ENCODE measurements around the gene SNTG2. TPM values are rescaled to one million over a fixed set of nuclear protein-coding genes. Genes with fewer than 3 reads are reported as not detected.

SNTG2 gene
- total RNA-seq, 1 experiment from 2014 or later: not detected

DNA sequence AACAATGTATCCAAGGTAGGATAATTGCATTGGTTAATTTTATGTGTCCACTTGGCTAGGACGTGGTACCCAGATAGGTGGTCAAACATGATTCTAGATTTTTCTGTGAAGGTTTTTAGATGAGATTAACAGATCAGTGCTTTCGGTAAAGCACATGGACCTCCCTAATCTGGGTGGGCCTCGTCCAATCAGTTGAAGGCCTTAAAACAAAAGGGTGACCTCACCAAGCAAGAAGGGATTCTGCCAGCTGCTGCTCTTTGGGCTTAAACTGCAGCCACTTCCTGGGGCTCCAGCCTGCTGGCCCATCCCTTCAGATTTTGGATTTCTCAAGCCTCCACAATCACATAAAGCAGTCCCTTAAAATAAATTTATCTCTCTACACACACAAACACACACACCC lies 236.5 kb downstream of the SNTG2 start:
- BruUV-seq (replicated peaks): no TSS peak
- POLR2A ChIA-PET: no interaction called here
- no peak overlapping the region for H3K27ac Mint-ChIP-seq (ENCODE audit: unreplicated experiment)
- CTCF ChIA-PET: no interaction called here
- no peaks in the 10 kb centered on the region for H3K27me3 Mint-ChIP-seq (ENCODE audit: insufficient read depth, unreplicated experiment)
- no peaks in the 10 kb centered on the region for H3K4me1 Mint-ChIP-seq (ENCODE audit: low read depth, unreplicated experiment)
- no peak overlapping the region for H3K4me3 ChIP-seq (ENCODE audit: low read depth, low read length)
- H3K9me3 Mint-ChIP-seq (ENCODE audit: unreplicated experiment): peaks cover 35% of the 10 kb centered on the region
- H3K4me3 Mint-ChIP-seq (ENCODE audit: unreplicated experiment): no peak overlapping the region
- H3K27me3 ChIP-seq (replicated peaks; ENCODE audit: control insufficient read depth, insufficient read depth, low read length): no peaks in the 10 kb centered on the region
- no peaks in the 10 kb centered on the region for H3K36me3 ChIP-seq (ENCODE audit: control insufficient read depth, insufficient read depth, low read length)
- intact Hi-C loops (cut with micrococcal nuclease; ENCODE audit: unreplicated experiment): no loop called here
- DNase-seq: no peak
- no peaks in the 10 kb centered on the region for H3K36me3 Mint-ChIP-seq (ENCODE audit: insufficient read depth, unreplicated experiment)
- no peaks in the 10 kb centered on the region for H3K4me1 ChIP-seq
- TF ChIP-seq, protein P1, sequence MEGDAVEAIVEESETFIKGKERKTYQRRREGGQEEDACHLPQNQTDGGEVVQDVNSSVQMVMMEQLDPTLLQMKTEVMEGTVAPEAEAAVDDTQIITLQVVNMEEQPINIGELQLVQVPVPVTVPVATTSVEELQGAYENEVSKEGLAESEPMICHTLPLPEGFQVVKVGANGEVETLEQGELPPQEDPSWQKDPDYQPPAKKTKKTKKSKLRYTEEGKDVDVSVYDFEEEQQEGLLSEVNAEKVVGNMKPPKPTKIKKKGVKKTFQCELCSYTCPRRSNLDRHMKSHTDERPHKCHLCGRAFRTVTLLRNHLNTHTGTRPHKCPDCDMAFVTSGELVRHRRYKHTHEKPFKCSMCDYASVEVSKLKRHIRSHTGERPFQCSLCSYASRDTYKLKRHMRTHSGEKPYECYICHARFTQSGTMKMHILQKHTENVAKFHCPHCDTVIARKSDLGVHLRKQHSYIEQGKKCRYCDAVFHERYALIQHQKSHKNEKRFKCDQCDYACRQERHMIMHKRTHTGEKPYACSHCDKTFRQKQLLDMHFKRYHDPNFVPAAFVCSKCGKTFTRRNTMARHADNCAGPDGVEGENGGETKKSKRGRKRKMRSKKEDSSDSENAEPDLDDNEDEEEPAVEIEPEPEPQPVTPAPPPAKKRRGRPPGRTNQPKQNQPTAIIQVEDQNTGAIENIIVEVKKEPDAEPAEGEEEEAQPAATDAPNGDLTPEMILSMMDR (IDR thresholded peaks at IDR 0.05; ENCODE audit: insufficient read depth in 1 of 2, low read depth in 1 of 2, low read length in 1 of 2, severe bottlenecking in 1 of 2, unreplicated experiment in 1 of 2): no peak
- H3K9me3 ChIP-seq: no peaks in the 10 kb centered on the region; the same call in 1 of the 2 replicates

DNA sequence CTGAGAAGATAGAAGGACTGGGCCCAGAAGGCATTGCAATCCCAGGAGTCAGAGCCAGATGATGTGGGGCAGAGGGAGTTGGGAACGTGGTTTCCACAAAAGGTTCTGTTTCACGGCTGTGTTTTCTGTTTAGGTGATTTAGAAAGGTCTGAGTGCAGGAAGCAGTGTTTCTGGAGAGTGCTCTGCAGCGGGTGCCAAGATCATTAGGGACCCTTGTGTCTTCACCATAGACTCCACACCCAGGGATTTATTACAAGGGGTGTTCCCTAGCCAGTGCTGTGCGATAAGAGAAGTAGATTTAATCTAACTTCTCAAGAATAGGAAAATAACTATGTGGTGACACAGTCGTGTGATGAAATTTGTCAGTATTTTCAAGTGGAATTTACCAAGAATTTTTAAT lies 241.5 kb downstream of the SNTG2 start:
- H3K27me3 Mint-ChIP-seq (ENCODE audit: insufficient read depth, unreplicated experiment): no peaks in the 10 kb centered on the region
- POLR2A ChIA-PET: no interaction called here
- no peaks in the 10 kb centered on the region for H3K4me1 Mint-ChIP-seq (ENCODE audit: low read depth, unreplicated experiment)
- BruUV-seq (replicated peaks): no TSS peak
- H3K36me3 Mint-ChIP-seq (ENCODE audit: insufficient read depth, unreplicated experiment): no peaks in the 10 kb centered on the region
- no peaks in the 10 kb centered on the region for H3K27me3 ChIP-seq (replicated peaks; ENCODE audit: control insufficient read depth, insufficient read depth, low read length)
- intact Hi-C loops (cut with micrococcal nuclease; ENCODE audit: unreplicated experiment): no loop called here
- no peak for DNase-seq
- H3K4me1 ChIP-seq: no peaks in the 10 kb centered on the region
- no peak overlapping the region for H3K27ac Mint-ChIP-seq (ENCODE audit: unreplicated experiment)
- no peak overlapping the region for H3K4me3 Mint-ChIP-seq (ENCODE audit: unreplicated experiment)
- TF ChIP-seq, protein P1 (IDR thresholded peaks at IDR 0.05; ENCODE audit: insufficient read depth in 1 of 2, low read depth in 1 of 2, low read length in 1 of 2, severe bottlenecking in 1 of 2, unreplicated experiment in 1 of 2): no peak
- peaks cover 22% of the 10 kb centered on the region for H3K9me3 Mint-ChIP-seq (ENCODE audit: unreplicated experiment)
- H3K9me3 ChIP-seq: no peaks in the 10 kb centered on the region; the same call in 1 of the 2 replicates
- H3K4me3 ChIP-seq (ENCODE audit: low read depth, low read length): no peak overlapping the region
- CTCF ChIA-PET: no interaction called here
- no peaks in the 10 kb centered on the region for H3K36me3 ChIP-seq (ENCODE audit: control insufficient read depth, insufficient read depth, low read length)

GRCh38 chr2:1193801-1194200 lies 243.2 kb downstream of the SNTG2 start:
- CTCF ChIA-PET: no interaction called here
- Mint-ChIP-seq H3K36me3 (ENCODE audit: insufficient read depth, unreplicated experiment) (no peaks in the 10 kb centered on the region), H3K27ac (ENCODE audit: unreplicated experiment) (no peak overlapping the region), H3K27me3 (ENCODE audit: insufficient read depth, unreplicated experiment) (no peaks in the 10 kb centered on the region), H3K4me3 (ENCODE audit: unreplicated experiment) (no peak overlapping the region), H3K9me3 (ENCODE audit: unreplicated experiment) (peaks cover 24% of the 10 kb centered on the region), H3K4me1 (ENCODE audit: low read depth, unreplicated experiment) (no peaks in the 10 kb centered on the region)
- DNase-seq: no peak
- POLR2A ChIA-PET: no interaction called here
- Histone ChIP-seq H3K4me3 (ENCODE audit: low read depth, low read length) (no peak overlapping the region), H3K36me3 (ENCODE audit: control insufficient read depth, insufficient read depth, low read length) (no peaks in the 10 kb centered on the region), H3K4me1 (no peaks in the 10 kb centered on the region), H3K27me3 (replicated peaks; ENCODE audit: control insufficient read depth, insufficient read depth, low read length) (no peaks in the 10 kb centered on the region), H3K9me3 (no peaks in the 10 kb centered on the region; the same call in 1 of the 2 replicates)
- intact Hi-C loops (cut with micrococcal nuclease; ENCODE audit: unreplicated experiment): no loop called here
- BruUV-seq (replicated peaks): no TSS peak
- TF ChIP-seq, protein P1 (IDR thresholded peaks at IDR 0.05; ENCODE audit: insufficient read depth in 1 of 2, low read depth in 1 of 2, low read length in 1 of 2, severe bottlenecking in 1 of 2, unreplicated experiment in 1 of 2): no peak
